Measurements from ENCODE around the gene APEX1. TPM values are rescaled to one million over a fixed set of nuclear protein-coding genes. Genes with fewer than 3 reads are reported as not detected.

APEX1 gene
- total RNA-seq, 1 donor from 2014 or later, result 95.5 TPM

- H3K4me3 ChIP-seq, result peak overlapping the region; percentile 70 to 92
- no peak for TF ChIP-seq POLR2AphosphoS5 (IDR thresholded peaks at IDR 0.05; ENCODE audit: insufficient read depth in 1 of 2, low read depth in 1 of 2)
- no peak for TF ChIP-seq CTCF (IDR thresholded peaks at IDR 0.05)
- TF ChIP-seq POLR2A (IDR thresholded peaks at IDR 0.05), result no peak
- no peaks in the 10 kb centered on the region for H3K27me3 ChIP-seq
- peak overlapping the region; percentile 89 for H3K27ac ChIP-seq
- H3K4me1 ChIP-seq, result peaks cover 11% of the 10 kb centered on the region
- no peak for DNase-seq (ENCODE audit: extremely low spot score in 2 of 2)
- no peaks in the 10 kb centered on the region for H3K9me3 ChIP-seq
- H3K36me3 ChIP-seq, result peaks cover 0 to 24% of the 10 kb centered on the region in 2 donors
- intact Hi-C loops (cut with DNase I), result no loop called here
These were observed 15.5 kb downstream of the APEX1 start for GRCh38 chr14:20470603-20470901.

GRCh38 chr14:20472536-20473169 lies 17.6 kb downstream of the APEX1 start:
- no peaks in the 10 kb centered on the region for H3K9me3 ChIP-seq
- TF ChIP-seq POLR2AphosphoS5 (IDR thresholded peaks at IDR 0.05; ENCODE audit: insufficient read depth in 1 of 2, low read depth in 1 of 2) (no peak), POLR2A (IDR thresholded peaks at IDR 0.05) (no peak), CTCF (IDR thresholded peaks at IDR 0.05) (no peak)
- no peak overlapping the region for H3K27ac ChIP-seq
- no peaks in the 10 kb centered on the region for H3K27me3 ChIP-seq
- H3K36me3 ChIP-seq, result peaks cover 0 to 37% of the 10 kb centered on the region in 2 donors
- no peak overlapping the region for H3K4me3 ChIP-seq
- H3K4me1 ChIP-seq, result peaks cover 11% of the 10 kb centered on the region
- DNase-seq (ENCODE audit: extremely low spot score in 2 of 2), result no peak
- intact Hi-C loops (cut with DNase I), result no loop called here

- Histone ChIP-seq H3K4me3 (no peak overlapping the region), H3K4me1 (no peaks in the 10 kb centered on the region), H3K9me3 (no peaks in the 10 kb centered on the region), H3K27ac (no peak overlapping the region), H3K27me3 (no peaks in the 10 kb centered on the region), H3K36me3 (peaks cover 0 to 37% of the 10 kb centered on the region in 2 donors)
- intact Hi-C loops (cut with DNase I), result no loop called here
- no peak for TF ChIP-seq POLR2AphosphoS5 (IDR thresholded peaks at IDR 0.05; ENCODE audit: insufficient read depth in 1 of 2, low read depth in 1 of 2)
- TF ChIP-seq CTCF (IDR thresholded peaks at IDR 0.05), result no peak
- TF ChIP-seq POLR2A (IDR thresholded peaks at IDR 0.05), result no peak
- DNase-seq (ENCODE audit: extremely low spot score in 2 of 2), result no peak
These were observed 21.8 kb downstream of the APEX1 start for GRCh38 chr14:20476776-20477175.

- intact Hi-C loops (cut with DNase I), result no loop called here
- H3K36me3 ChIP-seq, result peaks cover 0 to 37% of the 10 kb centered on the region in 2 donors
- H3K27me3 ChIP-seq, result no peaks in the 10 kb centered on the region
- DNase-seq (ENCODE audit: extremely low spot score in 2 of 2), result no peak
- no peak overlapping the region for H3K4me3 ChIP-seq
- H3K4me1 ChIP-seq, result no peaks in the 10 kb centered on the region
- TF ChIP-seq POLR2A (IDR thresholded peaks at IDR 0.05), result no peak
- peak in 1 of 2 donors; percentile 18 for TF ChIP-seq POLR2AphosphoS5 (IDR thresholded peaks at IDR 0.05; ENCODE audit: insufficient read depth in 1 of 2, low read depth in 1 of 2)
- no peak for TF ChIP-seq CTCF (IDR thresholded peaks at IDR 0.05)
- H3K27ac ChIP-seq, result no peak overlapping the region
- no peaks in the 10 kb centered on the region for H3K9me3 ChIP-seq
These were observed 22.3 kb downstream of the APEX1 start for GRCh38 chr14:20477211-20477876.

- Histone ChIP-seq H3K4me3 (no peak overlapping the region), H3K36me3 (peaks cover 0 to 27% of the 10 kb centered on the region in 2 donors), H3K27ac (no peak overlapping the region), H3K9me3 (no peaks in the 10 kb centered on the region), H3K27me3 (no peaks in the 10 kb centered on the region), H3K4me1 (no peaks in the 10 kb centered on the region)
- intact Hi-C loops (cut with DNase I), result no loop called here
- no peak for DNase-seq (ENCODE audit: extremely low spot score in 2 of 2)
- TF ChIP-seq POLR2A (IDR thresholded peaks at IDR 0.05) (no peak), POLR2AphosphoS5 (IDR thresholded peaks at IDR 0.05; ENCODE audit: insufficient read depth in 1 of 2, low read depth in 1 of 2) (no peak), CTCF (IDR thresholded peaks at IDR 0.05) (no peak)
These were observed 23.9 kb downstream of the APEX1 start for GRCh38 chr14:20478894-20479293.

Data from vagina (tissue), 2 donors.